Ectodermal cell (in vitro differentiated cells): ENCODE measurements around the gene PRKCA.

Source experiments
- H3K27ac ChIP-seq: 2 replicates; pipeline ENCODE4 v1.7.0; 2013; ENCODE audit warnings: mild to moderate bottlenecking, low read depth, low read length; ENCODE audit not compliant: insufficient read depth, poor library complexity, severe bottlenecking
- H3K27me3 ChIP-seq: 2 replicates; pipeline ENCODE4 v1.7.0; 2013; ENCODE audit warnings: mild to moderate bottlenecking, low read length; ENCODE audit not compliant: insufficient read depth, control insufficient read depth, poor library complexity, severe bottlenecking
- H3K36me3 ChIP-seq: one replicate; pipeline ENCODE4 v1.7.0; 2013; ENCODE audit warnings: low read length; ENCODE audit not compliant: control insufficient read depth, insufficient read depth
- H3K4me1 ChIP-seq: one replicate; pipeline ENCODE4 v1.7.0; 2013; ENCODE audit warnings: low read length; ENCODE audit not compliant: control insufficient read depth, insufficient read depth
- H3K4me3 ChIP-seq: 2 replicates; pipeline ENCODE4 v1.7.0; 2013; ENCODE audit warnings: low read depth, low read length, control low read depth; ENCODE audit not compliant: insufficient read depth
- H3K9me3 ChIP-seq: 2 replicates; pipeline ENCODE4 v1.7.0; 2013; ENCODE audit warnings: mild to moderate bottlenecking, low read length, moderate library complexity; ENCODE audit not compliant: control insufficient read depth
- WGBS, 2 experiments: methylation state at CpG; one replicate each; pipeline ENCODE4 v1.1.7; 2013; ENCODE audit warnings: missing lambda C conversion rate in 2 of 2; 5-methylcytosine and 5-hydroxymethylcytosine counted together

The PRKCA gene

DNA sequence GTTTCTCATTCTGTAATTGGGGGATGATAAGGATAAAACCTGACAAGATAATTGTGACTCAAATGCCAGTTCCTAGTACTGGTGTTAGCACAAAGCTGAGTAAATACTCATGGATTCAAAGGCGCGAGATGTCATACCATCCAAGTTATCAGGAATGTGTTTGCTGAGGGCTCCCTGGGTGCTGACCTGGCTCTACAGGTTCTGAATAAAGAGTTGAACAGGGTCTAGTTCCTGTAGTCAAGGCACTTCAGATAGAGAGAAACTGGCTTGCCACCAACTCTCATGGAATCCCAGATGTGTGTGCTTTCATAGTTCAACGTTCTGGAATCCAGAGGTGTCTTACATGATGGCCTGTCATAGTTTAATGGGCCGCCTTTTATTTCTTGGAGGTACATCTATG lies 141.6 kb downstream of the PRKCA start:
- Histone ChIP-seq H3K4me3 (no peak overlapping the region), H3K27me3 (no peaks in the 10 kb centered on the region)
- 95 to 96% methylated on average over 4 of the region's 4 CpGs for WGBS, 2 experiments

DNA sequence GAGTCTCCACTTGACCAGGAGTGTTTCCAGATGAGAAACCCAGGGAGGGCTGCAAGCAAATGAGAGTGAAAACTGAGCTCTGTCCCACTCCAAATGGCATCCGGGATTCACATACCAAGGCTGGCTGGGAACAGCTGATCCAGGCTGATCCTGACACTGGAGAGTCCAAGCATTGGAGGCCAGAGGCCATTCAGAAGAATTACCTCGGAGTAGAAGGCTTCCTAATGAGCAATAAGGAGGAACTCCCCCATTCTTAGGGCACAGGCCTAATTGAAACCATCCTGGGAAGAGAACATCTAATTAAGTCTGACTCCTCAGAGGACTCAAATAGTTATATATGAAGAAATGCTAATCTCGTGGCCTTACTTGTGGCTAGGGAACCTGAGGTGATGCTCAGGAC lies 142.8 kb downstream of the PRKCA start:
- H3K36me3 ChIP-seq = no peaks in the 10 kb centered on the region
- H3K4me3 ChIP-seq = no peak overlapping the region
- no peaks in the 10 kb centered on the region for H3K27me3 ChIP-seq
- no peak overlapping the region for H3K27ac ChIP-seq
- H3K4me1 ChIP-seq = no peaks in the 10 kb centered on the region
- H3K9me3 ChIP-seq = no peaks in the 10 kb centered on the region
- WGBS, 2 experiments = 90 to 91% methylated on average over 3 of the region's 3 CpGs

More for the DNA sequence above, 141.6 kb downstream of the PRKCA start:
- Histone ChIP-seq H3K9me3 (no peaks in the 10 kb centered on the region), H3K27ac (no peak overlapping the region), H3K36me3 (no peaks in the 10 kb centered on the region), H3K4me1 (no peaks in the 10 kb centered on the region)

DNA sequence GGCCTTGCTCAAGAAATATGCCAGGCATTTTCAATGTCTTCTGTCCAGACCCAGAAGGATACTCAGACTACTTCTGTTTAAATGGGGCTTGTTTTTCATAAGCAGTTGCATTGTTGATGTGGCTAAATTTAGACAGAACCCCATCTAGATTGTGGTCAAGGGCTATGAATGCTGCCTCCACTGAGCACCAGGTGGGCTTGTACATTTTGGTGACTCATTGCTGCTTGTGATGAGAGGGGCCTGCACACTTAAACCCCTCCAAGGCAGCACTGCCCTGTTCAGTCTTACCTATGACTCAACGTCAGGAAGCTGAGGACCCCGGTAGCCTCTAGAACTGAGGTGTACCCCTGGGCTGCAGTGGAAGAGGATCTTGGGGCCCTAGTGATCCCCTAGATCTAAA lies 144.0 kb downstream of the PRKCA start:
- no peak overlapping the region for H3K27ac ChIP-seq
- H3K36me3 ChIP-seq = no peaks in the 10 kb centered on the region
- no peaks in the 10 kb centered on the region for H3K9me3 ChIP-seq
- no peaks in the 10 kb centered on the region for H3K4me1 ChIP-seq
- H3K4me3 ChIP-seq = no peak overlapping the region
- 96 to 98% methylated on average over 2 of the region's 2 CpGs for WGBS, 2 experiments
- H3K27me3 ChIP-seq = no peaks in the 10 kb centered on the region

DNA sequence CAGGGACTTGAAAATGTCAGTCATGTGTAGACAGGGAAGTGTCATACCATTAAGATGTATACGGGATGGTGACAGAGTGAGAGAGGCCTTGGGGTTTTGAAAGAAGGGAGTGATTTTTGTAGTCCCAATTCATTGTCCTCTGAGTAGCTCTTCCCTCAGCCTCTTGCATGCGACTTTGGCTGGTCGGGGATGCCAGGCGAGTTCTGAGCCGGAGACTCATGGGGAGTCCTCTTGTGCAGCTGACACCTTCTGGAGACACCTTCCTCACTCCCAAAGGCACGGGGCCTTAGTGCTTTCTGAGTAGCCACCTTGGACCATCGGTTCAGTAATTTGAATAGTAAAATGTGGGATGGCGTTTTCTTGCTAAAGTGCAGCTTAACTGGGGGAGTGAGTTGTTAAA lies 144.7 kb downstream of the PRKCA start:
- no peak overlapping the region for H3K4me3 ChIP-seq
- no peaks in the 10 kb centered on the region for H3K36me3 ChIP-seq
- no peaks in the 10 kb centered on the region for H3K9me3 ChIP-seq
- no peaks in the 10 kb centered on the region for H3K4me1 ChIP-seq
- H3K27ac ChIP-seq = no peak overlapping the region
- H3K27me3 ChIP-seq = no peaks in the 10 kb centered on the region
- WGBS, 2 experiments = 95 to 96% methylated on average over 8 of the region's 8 CpGs

DNA sequence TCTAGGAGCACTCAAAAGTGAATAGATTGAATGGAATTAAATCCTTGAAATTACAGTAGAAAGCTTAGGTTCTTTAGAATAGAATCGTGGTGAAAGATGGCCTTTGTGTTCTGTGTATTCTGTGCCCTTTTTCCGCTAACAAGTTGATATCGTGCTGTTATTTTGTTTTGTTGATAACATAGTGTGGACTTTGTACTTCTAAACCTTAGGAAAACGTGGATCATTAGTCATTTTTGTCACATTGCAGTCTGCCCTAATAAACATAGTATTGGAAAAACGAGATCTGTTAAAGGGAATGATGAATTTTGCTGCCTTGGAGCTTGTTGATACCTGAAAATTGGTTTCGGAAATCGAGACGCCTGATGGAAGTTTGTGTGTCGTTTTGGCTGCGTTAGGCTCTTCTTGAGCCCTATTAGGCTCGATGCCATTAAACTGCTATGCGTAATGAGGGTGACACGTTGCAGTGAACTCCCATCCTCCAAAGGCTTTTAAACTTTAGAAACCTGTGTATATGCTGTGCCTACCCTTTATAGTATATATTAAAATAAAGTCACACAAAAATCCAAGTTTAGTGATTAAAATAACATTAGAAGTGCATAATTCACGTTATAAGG lies 145.7 kb downstream of the PRKCA start:
- 92 to 96% methylated on average over 14 of the region's 14 CpGs for WGBS, 2 experiments
- no peaks in the 10 kb centered on the region for H3K9me3 ChIP-seq
- H3K4me1 ChIP-seq = no peaks in the 10 kb centered on the region
- no peaks in the 10 kb centered on the region for H3K36me3 ChIP-seq
- H3K27me3 ChIP-seq = no peaks in the 10 kb centered on the region
- H3K4me3 ChIP-seq = no peak overlapping the region
- H3K27ac ChIP-seq = no peak overlapping the region

DNA sequence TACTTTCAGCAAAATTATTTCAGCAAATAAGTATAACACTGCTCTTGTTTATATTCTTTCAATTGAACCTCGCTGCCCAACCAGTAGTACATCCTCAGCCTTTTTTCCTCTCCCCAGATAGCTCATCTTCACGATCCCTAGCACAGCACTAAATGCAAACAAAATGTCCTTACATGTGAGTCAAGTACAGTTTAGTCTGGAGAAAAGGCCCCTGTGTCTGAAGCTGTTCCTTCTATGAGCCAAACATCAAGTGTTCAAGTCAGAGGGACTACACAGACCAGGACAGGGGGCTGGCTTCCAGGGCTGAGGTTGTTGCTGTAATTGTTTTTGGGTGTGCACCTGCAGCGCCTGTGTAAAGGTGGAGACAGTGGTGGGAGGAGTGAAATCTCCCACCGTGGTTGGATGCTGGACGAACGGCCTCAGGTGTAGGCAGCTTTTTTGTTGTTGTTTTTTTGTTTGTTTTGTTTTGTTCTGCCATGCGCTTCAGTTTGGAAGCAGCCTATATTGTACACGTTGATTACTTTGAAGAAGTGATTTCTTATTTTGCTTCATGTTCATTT lies 147.1 kb downstream of the PRKCA start:
- H3K36me3 ChIP-seq = no peaks in the 10 kb centered on the region
- WGBS, 2 experiments = 68 to 71% methylated on average over 8 of the region's 8 CpGs
- H3K4me1 ChIP-seq = no peaks in the 10 kb centered on the region
- H3K4me3 ChIP-seq = no peak overlapping the region
- no peaks in the 10 kb centered on the region for H3K27me3 ChIP-seq
- H3K27ac ChIP-seq = no peak overlapping the region
- no peaks in the 10 kb centered on the region for H3K9me3 ChIP-seq

DNA sequence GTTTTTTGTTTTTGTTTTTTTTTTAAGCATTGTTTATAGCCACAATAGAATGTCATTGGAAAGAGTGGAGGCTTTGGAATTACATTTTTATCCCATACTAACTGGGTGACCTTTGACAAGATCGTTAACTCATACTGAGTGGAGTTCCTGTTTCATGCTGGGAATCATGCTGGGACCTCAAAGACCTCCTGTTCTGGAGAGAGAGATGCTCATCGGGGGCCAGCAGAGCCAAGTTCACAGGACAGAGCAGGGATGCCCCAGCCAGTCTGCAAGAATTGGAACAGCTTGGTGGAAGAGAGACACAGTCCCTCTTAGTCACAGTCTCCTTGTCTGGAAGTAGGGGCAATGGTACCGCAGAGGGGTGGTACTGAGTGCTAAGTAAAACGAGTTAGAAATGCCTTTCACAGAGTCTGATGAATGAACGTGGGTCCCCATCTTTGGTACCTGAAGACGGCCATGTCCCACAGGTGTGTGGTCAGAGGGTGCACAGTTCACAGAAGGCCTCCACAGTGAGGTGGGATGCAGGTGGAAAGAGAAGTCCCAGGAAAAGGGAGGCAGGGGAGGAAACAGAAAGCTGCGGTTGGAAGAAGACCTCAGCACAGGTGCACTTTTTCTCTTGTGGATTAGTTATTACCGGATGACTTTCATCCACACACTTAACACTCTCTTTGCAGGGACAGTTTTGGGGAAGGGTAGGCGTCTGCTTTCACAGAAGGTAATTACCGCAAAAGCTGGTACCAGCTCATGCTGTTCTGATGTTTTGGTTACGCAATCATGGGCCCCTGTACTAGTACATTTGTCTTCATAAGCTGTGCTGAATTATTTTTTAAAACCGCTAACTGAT lies 147.8 kb downstream of the PRKCA start:
- Histone ChIP-seq H3K27me3 (no peaks in the 10 kb centered on the region), H3K9me3 (no peaks in the 10 kb centered on the region), H3K36me3 (no peaks in the 10 kb centered on the region), H3K4me3 (no peak overlapping the region), H3K4me1 (no peaks in the 10 kb centered on the region), H3K27ac (no peak overlapping the region)
- 78 to 81% methylated on average over 12 of the region's 12 CpGs for WGBS, 2 experiments

DNA sequence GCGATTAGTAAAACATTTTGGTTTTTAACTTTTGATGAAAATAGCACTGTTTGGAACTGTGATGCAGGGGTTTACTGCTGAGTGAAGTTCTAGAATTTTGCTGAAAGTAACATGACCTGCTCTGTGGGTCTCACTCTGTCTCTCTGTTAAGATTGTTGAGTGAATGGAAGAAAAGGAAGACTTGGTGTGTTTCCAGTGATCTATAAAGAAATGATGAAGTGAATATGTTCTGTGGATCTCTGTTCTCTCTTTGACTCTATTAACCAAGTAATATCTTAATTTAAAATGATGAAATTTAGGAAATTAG lies 148.4 kb downstream of the PRKCA start:
- Histone ChIP-seq H3K27me3 (no peaks in the 10 kb centered on the region), H3K4me1 (no peaks in the 10 kb centered on the region), H3K4me3 (no peak overlapping the region), H3K36me3 (no peaks in the 10 kb centered on the region), H3K27ac (no peak overlapping the region), H3K9me3 (no peaks in the 10 kb centered on the region)
- WGBS, 2 experiments = 97% methylated on average over 1 of the region's 1 CpG

DNA sequence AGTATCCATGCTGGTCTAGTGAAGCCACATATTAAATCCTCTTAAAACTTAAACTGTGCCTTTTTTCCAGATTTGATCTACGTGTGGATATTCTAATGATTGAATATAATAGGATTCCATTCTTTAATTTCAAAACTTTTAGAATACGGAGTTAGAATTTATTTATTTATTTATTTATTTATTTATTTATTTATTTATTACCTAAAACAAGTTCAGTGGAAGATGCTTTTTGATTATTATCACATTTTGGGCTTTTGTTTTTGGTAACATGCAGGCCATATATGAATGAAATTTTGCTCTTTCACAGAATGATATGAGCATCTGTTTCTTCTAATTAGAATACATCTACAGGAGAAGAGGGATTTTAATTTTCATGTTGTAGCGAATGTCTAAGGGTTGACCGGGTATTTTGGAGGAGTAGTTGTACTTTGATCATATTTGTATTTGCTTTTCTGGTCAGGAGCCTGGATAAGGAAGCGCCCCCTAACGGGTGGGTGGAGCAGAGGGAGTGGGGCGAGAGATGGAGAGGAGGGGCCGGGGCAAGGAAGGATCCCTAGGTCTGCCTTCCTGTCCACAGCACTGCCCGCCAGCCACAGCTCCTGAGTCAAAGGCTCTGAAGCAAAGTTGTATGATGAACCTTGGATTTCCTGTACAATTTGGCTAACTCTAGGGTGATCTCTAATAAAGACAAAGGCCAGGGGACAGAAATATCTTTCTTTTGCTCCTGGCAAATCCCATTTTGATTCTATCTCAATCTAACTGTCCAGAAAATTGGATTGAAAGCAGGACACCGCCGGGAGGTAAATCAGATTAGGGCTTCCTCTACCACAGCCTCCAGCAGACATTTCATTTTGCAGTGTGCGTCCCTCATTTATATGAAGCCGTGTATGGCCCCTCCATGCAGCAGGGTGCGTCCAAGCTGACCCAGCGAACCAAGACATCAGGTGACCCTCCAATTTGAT lies 149.1 kb downstream of the PRKCA start:
- H3K9me3 ChIP-seq = no peaks in the 10 kb centered on the region
- no peaks in the 10 kb centered on the region for H3K4me1 ChIP-seq
- WGBS, 2 experiments = 75 to 76% methylated on average over 13 of the region's 15 CpGs

DNA sequence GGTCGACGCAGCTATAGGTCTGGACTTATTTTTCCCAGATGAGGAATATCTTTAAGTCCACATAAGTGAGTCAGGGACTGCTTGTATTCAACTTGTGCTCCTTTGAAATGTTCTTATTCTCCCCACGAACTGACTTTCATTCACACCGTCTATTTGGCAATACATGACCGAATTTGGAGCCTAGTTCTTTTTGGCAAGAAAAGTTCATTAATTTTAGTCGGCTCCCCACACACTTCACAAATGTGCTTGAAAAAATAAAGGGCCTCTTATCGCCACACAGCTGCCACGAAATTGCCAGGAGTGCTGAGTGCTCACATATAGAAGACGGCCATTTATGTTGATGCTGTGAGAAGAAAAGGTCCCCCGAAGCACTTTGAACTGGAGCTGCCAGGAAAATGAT lies 152.6 kb downstream of the PRKCA start:
- H3K4me1 ChIP-seq = no peaks in the 10 kb centered on the region

More for the DNA sequence above, 149.1 kb downstream of the PRKCA start:
- no peak overlapping the region for H3K4me3 ChIP-seq
- no peaks in the 10 kb centered on the region for H3K36me3 ChIP-seq
- H3K27ac ChIP-seq = no peak overlapping the region
- H3K27me3 ChIP-seq = no peaks in the 10 kb centered on the region

More for the DNA sequence above, 152.6 kb downstream of the PRKCA start:
- H3K27me3 ChIP-seq = no peaks in the 10 kb centered on the region
- no peak overlapping the region for H3K4me3 ChIP-seq
- WGBS, 2 experiments = 95% methylated on average over 10 of the region's 10 CpGs
- no peaks in the 10 kb centered on the region for H3K9me3 ChIP-seq
- no peaks in the 10 kb centered on the region for H3K36me3 ChIP-seq
- H3K27ac ChIP-seq = no peak overlapping the region
